HG02870 (cell line): Measurements from ENCODE around the gene TRIM9.
A peak's percentile ranks its signal among the peaks of the same experiment; 100 is the strongest.
"Not testable (repeated sequence)": the region's sequence is repeated elsewhere in the genome, so short reads cannot be mapped to it uniquely, and the experiment has no call there.

Experiments
- ATAC-seq: cut with Tn5 transposase; IDR thresholded peaks from one replicate; pipeline ENCODE4 v1.9.1; 2021; ENCODE audit warnings: mild to moderate bottlenecking, moderate library complexity; ENCODE audit not compliant: unreplicated experiment

The TRIM9 gene

DNA sequence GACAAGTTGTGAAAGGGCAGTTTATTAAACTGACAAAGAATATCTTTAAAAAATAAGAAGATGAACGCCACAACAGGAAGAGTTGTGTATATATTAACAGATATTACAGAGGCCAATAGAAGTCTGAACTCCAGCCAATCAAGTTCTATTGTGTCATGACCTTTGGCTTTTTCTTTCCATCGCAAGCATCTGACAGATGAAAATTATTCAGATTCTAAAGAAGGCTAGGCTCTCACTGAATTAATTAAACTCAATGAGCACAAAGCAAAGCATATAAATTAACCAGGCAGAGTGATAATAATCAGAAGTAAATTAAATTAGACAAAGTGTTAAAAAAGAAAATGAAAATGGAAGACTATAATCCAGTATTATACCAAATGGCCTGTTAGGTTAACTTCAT is 88.6 kb downstream of the TRIM9 start:
- no peak for ATAC-seq

DNA sequence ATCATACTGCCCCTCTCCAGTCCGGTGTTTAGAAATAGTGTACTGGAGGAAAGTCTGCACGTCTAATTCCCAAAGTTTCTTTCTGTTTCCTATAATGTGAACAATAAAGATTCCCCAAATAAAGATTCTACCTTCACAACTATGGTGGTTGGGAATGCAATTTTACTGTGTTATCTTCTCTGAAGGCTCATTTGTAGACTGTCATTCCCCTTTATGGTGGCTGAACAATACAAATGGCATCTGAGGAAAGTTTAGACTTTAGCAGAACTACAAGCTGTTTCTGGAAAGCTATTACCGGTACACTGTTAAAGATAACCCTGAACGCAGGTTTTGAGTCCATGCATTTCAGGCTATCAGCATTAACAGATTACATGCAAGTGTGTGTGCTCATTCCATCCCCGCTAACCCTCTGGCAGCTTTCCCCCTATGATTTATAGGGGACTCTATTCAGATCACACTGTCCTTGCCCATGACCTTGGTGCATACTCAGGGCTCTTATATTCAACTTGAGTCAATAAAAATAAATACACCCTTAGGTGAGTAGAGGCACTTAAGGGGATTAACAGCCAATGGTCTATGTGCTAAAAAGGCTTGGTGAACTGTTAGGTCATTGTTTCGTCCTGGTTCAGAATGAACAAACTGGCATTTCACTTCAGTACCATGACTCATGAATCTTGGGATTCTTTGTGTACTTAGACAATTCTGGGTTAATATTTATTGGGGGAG is 89.9 kb downstream of the TRIM9 start:
- ATAC-seq: no peak

DNA sequence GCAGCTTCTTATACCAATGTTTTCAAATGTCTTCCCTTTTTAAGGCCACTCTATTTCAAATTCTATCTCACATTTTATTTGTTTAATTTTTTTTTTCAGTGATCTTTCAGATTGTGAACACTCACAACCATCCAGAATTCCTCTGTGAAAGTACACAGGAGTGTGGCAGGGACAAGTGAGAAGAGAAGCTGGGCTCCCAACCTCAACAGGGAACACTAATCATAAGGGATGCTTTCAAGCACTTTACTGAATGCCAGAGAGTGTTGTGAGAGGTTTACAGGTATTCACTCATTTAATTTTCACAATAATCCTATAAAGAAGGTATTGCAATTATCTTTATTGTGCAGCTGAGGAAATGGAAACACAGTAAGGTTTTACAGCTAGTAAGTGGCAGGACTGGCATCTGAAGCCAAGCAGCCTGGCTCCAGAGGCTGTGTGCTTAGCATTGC is 90.5 kb downstream of the TRIM9 start:
- ATAC-seq: no peak

DNA sequence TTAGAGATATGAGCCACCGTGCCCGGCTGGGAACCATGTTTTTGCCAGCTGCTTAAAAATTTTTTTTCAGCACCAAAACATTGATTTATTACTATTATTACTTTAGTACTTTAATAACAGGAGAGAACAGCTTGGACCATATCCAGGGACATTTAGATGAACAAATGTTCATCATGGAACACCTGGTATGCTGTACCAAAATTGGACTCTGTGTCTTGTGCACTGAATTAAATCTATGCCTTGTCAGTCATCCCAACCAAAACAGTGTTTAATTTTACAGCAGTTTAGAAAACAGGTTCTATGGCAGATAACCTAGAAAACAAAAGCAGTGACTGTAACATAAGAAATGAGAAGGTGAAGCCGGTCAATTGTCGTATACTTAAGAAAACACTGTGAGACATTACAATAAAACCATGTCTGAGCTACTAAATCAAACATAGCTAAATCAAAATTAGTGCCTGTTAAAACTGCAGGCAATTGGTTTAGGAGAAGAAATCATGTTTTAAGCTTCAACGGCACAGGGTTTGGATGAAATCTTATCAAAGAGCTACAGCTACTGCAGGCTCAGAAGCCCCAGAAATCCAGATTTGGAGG is 92.4 kb downstream of the TRIM9 start:
- no peak for ATAC-seq

DNA sequence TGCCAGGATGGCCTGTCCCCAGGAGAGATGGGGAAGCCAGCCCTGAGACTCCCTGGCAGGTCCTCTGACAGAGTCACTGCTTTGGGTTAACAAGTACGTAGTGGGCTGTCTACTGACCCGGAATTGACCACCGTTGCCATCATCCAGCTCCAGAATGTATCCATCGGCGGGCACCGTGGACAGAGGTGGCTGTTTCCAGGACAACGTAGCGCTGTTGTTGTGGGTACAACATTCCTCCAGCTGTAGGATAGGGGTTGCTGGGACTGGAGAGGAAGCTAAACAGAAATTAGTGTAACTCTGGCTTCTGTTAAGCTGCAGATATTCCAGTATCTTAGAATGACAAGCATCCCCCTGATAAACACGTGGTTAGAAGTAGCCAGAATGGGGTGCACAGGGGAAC is 94.3 kb downstream of the TRIM9 start:
- no peak for ATAC-seq

DNA sequence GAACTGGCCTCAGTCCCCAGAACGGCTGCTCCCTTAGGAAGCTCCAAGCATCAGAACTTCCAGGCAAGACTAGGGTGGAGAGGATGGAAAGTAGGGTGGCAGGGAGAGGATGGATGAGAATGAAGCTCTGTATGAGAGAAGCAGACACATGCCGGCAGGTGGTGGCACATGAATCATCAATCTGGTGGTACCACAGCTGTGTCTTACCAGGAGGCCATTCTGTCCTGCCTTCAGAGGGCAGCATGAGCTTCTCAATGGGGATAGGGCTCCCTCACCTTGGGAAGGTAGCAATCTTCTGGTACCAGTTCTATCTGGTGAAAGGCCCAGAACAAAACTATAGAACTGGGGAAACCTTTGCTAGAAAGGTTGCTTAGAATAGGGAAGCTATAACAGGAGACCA is 95.2 kb downstream of the TRIM9 start:
- no peak for ATAC-seq

DNA sequence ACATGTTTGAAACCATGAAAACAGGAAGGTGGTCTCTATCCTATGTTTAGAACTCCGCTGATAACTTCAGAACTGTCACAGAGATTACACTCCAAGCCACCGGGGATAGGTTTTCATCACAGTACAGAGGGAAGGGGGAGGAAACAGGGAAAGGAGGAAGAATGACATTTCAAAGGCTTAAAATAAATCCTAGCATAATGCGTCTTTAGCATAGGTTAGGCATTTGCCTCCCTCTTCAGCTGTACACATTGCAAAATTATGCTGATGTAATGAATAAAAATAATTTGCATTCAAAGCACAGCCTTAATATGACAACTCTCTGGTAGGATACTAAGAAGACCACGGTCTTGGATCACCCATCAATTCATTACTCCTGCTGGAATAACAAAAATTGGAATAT is 96.3 kb downstream of the TRIM9 start:
- no peak for ATAC-seq

DNA sequence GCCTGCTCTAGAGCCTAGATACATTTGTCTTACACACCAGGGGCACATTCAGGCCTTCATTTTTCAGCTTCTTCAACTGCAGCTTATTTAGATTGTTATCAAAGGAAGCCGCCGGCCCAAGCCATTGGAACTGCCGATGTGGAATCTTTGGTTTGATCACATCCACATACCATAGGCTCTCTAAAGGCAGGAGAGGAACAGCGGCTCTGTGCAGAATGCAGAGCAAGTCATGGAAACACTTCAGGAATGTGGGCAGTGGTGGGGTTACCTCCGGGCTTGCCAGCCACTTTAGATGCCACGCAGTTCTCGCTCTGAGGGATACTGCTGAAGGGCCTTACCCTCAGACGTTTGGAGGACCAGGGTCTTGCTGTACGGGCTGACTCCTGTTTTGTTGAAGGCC is 97.2 kb downstream of the TRIM9 start:
- no peak for ATAC-seq

DNA sequence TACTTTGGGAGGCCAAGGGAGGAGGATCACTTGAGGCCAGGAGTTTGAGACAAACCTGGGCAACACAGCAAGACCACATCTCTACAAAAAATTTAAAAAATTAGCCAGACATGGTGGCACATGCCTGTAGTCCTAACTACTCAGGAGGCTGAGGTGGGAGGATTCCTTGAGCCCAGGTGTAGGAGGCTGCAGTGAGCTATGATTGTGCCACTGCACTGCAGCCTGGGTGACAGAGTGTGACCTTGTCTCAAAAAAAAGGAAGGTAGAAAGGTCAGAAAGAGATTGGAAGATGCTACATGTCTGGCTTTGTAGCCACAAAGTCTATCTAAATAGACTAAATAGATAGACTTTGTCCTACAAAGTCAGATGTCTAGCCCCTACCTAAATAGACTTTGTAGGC is 100.7 kb downstream of the TRIM9 start:
- not testable (repeated sequence) for ATAC-seq

DNA sequence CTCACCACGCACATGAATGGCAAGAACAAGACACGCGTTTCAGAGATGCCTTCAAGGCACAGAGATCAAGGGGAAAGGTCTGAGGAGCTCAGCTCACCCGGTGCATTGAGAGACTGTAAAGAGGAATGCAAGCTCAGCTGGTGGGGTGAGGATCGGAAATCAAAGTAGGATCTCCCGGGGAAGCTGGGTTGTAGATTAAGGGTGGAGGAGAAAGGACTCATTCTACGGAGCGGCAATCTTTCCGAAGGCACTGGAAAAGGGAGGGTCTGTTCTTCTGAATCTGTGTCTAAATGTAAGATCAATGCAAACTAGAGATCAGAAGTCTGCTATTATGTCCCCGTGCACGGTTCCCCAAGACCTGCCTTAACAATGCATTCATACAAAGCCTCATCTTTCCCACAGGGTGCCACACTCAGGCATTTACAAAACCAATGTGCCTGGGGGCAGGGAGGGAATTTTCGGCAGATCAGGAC is 109.0 kb downstream of the TRIM9 start:
- no peak for ATAC-seq

DNA sequence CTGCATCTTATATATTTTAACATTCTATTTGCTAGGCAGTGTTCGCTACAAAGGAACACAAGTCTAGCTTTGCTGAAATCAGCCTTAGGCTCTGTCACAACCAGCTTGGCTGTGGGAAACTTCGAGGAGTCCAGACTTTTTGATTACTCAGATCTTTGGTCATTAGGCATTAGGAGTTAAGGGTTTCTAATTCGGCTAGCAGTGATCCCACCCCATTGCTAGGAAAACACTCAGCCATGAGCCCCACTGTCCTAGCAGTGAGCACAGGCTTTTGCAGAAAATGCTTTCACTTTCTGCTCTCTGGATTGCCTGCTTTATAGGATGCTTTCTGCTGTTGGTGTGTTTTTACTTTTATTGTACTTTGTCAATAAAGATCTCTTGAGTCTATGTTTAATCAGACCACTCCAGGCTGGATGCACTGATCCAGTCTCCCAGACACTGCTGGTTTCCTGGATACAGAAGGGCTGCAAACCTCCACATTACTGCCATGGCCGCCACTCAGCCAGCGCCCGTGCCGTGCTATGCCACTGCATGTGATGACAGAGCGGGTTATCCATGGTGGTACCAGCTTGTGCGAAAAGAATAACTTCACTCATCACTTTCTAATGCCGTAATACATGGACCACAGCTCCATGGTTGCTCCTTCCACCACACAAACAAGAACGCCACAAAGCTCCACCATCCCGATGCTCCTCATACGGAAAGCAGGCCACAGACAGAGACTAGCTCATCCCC is 109.6 kb downstream of the TRIM9 start:
- no peak for ATAC-seq

DNA sequence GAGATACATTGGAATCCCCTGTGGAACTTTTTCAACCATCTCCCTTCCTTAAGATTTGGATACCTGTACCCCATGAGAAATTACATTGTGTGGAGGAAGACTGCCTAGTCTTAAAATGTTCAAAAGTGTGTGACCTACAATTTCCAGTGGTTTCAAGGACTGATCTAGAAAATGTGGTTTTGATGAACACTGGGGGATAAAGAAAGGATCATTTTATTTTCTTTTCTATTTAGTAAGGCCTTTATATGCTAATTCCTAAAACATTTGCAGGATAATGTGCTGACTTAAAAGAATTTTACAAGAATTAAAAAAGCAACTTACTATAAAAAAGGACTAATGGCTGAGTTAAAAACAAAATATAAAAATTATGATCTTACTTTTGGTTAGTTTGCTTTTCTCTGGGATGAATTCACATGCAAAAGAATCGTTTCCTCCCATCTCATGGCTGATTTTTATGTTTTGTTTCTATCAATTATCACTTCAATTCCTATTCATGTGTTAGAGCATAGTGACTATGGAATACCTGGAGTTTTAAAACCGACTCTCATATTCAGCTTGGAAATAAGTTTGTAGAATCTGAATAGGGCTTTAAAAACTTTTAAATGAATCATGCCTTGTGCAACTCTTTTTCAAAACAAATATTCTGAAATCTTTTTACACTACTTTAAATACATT is 110.7 kb downstream of the TRIM9 start:
- no peak for ATAC-seq

DNA sequence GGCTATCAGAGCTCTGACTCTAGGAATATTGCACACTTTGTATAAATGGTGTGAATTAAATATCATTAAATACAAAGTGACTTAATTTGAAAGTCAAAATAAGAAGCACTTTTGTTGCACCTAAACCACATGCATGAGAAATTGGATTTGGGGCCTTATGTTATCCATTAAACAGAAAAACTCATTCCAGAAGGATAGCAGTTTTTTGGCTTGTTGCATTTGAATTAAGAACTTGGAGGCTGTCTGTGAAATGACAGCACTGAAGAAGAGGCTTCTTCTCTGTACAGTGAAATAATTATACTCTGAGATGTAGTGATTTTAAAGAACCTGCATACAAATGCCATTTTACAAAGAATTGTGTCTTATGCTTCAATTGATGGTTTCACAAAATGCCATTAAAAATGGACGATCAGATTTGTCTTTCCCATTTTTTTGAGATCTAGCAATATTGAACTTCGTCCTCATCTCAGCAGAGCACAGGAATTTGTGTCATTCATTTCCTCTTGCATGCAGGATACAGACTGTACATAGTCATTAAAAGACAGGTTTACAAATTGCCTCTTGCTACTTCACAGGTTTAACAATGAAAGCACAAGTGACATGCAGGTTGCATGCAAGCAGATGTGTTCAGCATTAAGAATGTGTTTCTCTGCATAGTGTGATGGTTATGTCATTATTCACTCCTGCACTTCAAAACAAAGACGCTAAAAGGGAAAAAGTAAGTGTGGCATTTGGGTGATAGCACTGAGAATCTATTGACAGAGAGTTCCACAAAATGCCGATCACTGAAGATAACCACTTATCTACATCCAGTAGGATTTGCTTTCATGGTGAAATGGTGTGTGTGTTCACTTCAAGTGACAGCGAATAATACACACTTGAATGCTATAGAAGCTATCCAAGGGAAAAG is 114.7 kb downstream of the TRIM9 start:
- ATAC-seq: no peak

DNA sequence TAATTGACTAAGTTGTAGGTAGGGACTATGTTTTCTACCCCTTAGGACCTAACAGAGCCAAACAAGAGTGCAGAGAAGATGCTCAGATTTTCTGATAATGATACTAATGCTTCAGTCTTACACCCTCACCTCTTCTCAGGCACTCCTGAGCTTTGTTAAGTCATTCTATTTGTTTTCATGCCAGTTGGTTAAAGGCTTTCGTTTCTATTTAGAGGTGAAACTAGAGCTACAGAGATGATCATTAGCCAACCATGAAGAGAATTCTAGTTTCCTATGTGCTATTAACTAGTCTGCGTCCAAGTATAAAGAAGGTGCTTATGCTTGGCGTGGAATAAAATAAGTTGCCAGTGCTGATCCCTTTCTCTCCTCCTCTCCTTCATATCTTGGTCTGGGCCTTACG is 116.0 kb downstream of the TRIM9 start:
- ATAC-seq: peak; percentile 90

DNA sequence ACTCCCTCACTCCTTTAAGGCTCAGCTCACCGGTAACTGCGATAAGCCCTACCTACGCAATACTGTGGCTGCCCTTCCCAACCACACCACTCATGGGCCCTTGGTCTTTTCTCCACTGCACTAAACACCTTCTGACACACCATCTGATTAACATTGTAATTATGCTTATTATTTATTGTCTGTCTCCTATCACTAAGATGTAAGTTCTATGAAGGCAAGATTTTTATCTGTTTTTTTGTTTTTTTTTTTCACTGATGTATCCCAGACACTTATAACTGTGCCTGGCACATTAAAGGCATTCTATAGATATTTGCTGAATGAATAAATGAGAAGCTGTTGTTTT is 116.4 kb downstream of the TRIM9 start:
- ATAC-seq: no peak

DNA sequence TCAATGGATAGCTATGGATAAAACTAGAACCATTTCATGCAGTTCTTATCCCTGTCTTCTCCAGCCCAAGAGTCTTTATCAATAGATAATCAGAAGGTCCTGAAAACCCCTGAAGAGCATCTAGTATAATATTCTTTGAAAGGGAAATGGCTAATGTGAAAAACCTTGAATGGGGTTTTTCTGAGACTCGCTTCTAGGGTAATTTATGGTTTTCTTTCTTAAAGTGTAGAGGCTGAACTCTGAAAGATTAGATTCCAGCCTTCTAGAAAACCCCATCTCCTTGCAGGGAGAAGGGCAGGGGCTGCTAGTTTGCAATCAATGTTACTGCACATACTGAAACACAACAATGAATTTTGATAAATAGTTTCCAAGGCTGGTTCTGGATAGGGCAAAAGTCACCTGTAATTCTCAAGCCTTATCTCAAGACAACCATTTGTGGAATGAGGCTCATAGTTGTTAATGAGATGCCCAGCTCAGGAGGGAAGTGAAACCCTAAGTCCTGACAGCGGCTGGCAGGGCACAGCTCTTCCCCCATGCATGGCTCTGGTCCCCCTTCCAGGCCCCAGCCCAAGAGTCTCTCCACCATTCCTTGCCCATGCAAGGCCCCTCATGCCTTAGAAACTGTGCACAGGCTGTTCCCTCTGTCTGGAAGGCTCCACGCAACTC is 116.9 kb downstream of the TRIM9 start:
- no peak for ATAC-seq

DNA sequence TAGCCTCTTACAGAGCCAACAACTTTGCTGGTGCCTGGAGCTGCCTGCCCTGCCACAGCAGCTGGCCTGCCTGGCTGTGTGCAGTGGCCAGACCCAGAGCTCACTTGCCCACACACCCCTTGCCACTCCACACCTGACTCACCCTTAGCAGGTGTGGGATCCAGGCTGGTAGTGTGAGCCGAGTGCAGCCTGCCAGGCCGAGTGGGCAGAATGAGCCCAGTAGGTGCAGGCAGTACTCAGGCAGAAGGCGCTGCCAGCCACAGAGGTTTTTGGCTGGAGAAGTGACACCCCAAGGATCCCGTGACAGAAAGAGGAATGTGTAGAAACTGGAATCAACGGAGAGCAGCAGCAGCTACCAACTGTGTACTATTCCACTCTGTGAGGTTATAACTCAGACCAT is 120.8 kb downstream of the TRIM9 start:
- ATAC-seq: no peak

DNA sequence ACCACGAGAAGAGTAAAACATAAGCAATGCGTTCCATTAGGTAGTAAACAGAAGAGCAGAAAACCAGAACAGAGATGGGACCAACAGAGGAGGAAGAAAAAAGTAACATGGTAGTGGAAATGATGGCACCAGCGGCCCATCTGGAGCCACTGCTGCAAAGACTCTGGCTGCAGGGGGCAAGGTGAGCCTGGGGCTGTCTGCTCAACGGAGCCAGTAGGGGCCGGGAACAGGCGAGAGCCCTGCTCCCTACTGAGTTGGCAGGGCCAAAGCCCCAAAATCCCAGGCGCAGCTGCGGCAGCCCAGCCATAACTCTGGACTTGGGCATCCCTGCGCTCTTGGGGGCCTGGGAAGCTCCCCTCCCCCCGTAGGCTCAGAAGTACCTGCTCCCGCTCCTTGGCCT is 122.2 kb downstream of the TRIM9 start:
- ATAC-seq: no peak

DNA sequence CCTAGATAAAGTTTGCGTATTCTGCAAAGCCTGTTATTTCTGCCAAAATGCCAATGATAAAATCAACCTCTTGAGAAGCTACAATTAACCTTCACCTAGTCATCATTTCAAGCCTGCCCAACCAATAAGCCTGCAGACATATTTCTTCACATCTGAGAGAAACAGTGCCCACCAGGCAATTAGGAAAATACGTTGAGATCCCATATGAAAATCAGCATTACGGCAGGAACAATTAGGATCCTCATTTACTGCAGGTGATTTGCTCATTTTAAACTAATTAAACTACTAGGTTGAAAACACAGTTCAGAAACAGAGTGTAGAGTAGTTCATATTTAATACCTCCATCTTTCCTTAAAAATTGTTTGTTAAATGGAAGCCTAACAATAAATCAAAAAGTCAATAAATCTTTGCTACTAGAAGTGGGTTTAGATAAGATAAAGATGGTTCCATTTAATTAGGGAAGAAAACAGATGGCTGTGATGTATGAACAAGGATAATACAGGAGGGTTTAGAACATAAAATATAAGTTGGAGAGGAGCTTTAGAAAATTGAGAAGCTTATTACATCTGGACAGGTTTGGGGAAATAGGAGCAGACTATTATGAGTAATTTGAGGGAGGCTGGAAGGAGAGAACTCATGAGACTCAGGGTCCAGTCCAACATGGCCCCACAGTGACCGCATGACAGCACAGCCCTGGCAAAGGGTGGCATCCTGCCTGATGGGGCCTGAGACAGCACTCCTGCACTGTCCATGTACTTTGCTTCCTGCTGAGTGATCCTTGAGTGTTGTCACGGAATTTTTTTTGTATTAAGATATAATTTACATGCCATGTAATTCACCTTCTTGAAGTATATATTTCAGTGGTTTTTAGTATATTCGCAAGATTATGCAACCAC is 123.8 kb downstream of the TRIM9 start:
- ATAC-seq: no peak
